Pancreas (tissue), 10 donors: ENCODE data around the gene LRMDA. TPM values are rescaled to one million over a fixed set of nuclear protein-coding genes. Genes with fewer than 3 reads are reported as not detected.

ENCODE experiments used
- ATAC-seq, 4 donors: fragments of 200-7000 bp; cut with Tn5 transposase; one replicate each; pipeline versions ENCODE4 v1.8.0 to v1.9.1; 2020; ENCODE audit warnings: mild to moderate bottlenecking in 4 of 4, moderate library complexity in 4 of 4
- DNase-seq, 6 donors: peaks; one replicate each; pipeline ENCODE4 v3.0.0-alpha.2; 2020
- FAIRE-seq: peaks from 2 replicates; lab custom pipeline; 2012; peaks lifted over from hg19 to GRCh38; lab: Jason Lieb, UNC
- H3K27ac ChIP-seq, 4 donors: fragments of 200-600 bp; sonication (generic); 1 replicate in 3 of 4; 2 replicates in 1 of 4; pipeline versions ENCODE4 v1.5.0 to v1.8.0; 2020
- H3K27me3 ChIP-seq, 4 donors: fragments of 200-600 bp; one replicate each; pipeline ENCODE4 v1.8.0; 2021
- H3K36me3 ChIP-seq, 3 donors: fragments of 200-600 bp; sonication (generic) in 1 of 3; one replicate each; pipeline versions ENCODE4 v1.5.0 to v1.8.0; 2020 to 2021
- H3K4me1 ChIP-seq, 3 donors: fragments of 200-600 bp; one replicate each; pipeline ENCODE4 v1.8.0; 2021
- H3K4me3 ChIP-seq, 4 donors: fragments of 200-600 bp; sonication (generic) in 2 of 4; one replicate each; pipeline versions ENCODE4 v1.5.0 to v1.8.0; 2020 to 2021
- H3K9me3 ChIP-seq, 4 donors: fragments of 200-600 bp; one replicate each; pipeline ENCODE4 v1.8.0; 2021
- WGBS, 2 donors: extraction: QIAGEN DNeasy Blood & Tissue Kit; methylation state at CpG; one replicate each; pipeline ENCODE4 v1.1.7; 2013; 5-methylcytosine and 5-hydroxymethylcytosine counted together
- intact Hi-C, 3 donors: fragments of 100-400 bp; cut with DNase I; formaldehyde crosslinking; loops; one replicate each; pipeline versions ENCODE4 v1.11.1 to v1.14.2; 2022
- polyA plus RNA-seq, 2 donors: library from polyadenylated mRNA; stranded (reverse); fragments of 200-250 nt; gene quantifications; one replicate each; pipeline ENCODE4 v1.2.3, GENCODE V29; 2013
- total RNA-seq, 6 donors: library from RNA; stranded (reverse); fragmentation: NEBNext Ultra II Directional in 4 of 6; extraction: Animal tissue kit (Norgen Biotek cat#: 25700) in 4 of 6; gene quantifications; one replicate each; pipeline versions ENCODE4 v1.2.1 to v1.2.4, GENCODE V29; 2021 to 2023
- TF ChIP-seq, protein P1 (sequence below), 4 donors: fragments of 200-600 bp; sonication (generic) in 3 of 4; IDR thresholded peaks; one replicate each; pipeline versions ENCODE4 v1.5.0 to v1.8.0; 2021; ENCODE audit warnings: antibody characterized with exemption in 4 of 4
- donor health status: healthy with polysubstance abuse.
- donor health status: DM: no; HTN: no; CAD: no; lungs with moderate emphysema.
- donor health status: DM: no; HTN: no; CAD: no.
- donor health status: control.
- donor health status: control.
- donor health status: Bipolar disorder and iron deficiency.
- donor health status: DM: yes; HTN: yes; CAD: no.
- donor health status: DM: no; HTN: no; CAD: no.
- donor health status: DM: no; HTN: no; CAD: no.
- donor health status: DM: yes; HTN: yes; CAD: no.

LRMDA gene
- total and polyA plus RNA-seq, 8 donors = 4.6 to 21.2 (median 13.4) TPM

DNA sequence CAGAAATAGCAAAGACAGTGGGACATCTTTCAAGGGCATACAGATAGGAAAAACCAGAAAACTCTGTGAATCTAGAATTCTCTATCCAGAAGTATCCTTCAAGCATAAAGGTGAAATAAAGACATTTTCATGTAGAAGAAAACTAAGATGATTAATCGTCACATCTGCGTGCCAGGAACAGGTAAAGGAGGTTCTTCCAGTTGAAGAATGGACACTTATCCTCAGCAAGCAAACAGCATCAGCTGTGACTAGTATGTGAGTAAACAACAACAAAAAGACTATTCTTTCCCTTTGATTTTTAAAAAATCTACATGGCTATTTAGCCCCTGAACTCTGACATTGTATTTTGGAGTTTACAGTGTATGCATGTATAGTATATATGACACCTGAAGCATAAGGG lies 124.9 kb downstream of the LRMDA start:
- H3K4me1 ChIP-seq = no peaks in the 10 kb centered on the region
- no peaks in the 10 kb centered on the region for H3K9me3 ChIP-seq
- no peak for ATAC-seq
- no peak overlapping the region for H3K4me3 ChIP-seq
- DNase-seq = no peak
- no peaks in the 10 kb centered on the region for H3K27me3 ChIP-seq
- intact Hi-C loops = no loop called here
- H3K36me3 ChIP-seq = no peaks in the 10 kb centered on the region
- TF ChIP-seq, protein P1, sequence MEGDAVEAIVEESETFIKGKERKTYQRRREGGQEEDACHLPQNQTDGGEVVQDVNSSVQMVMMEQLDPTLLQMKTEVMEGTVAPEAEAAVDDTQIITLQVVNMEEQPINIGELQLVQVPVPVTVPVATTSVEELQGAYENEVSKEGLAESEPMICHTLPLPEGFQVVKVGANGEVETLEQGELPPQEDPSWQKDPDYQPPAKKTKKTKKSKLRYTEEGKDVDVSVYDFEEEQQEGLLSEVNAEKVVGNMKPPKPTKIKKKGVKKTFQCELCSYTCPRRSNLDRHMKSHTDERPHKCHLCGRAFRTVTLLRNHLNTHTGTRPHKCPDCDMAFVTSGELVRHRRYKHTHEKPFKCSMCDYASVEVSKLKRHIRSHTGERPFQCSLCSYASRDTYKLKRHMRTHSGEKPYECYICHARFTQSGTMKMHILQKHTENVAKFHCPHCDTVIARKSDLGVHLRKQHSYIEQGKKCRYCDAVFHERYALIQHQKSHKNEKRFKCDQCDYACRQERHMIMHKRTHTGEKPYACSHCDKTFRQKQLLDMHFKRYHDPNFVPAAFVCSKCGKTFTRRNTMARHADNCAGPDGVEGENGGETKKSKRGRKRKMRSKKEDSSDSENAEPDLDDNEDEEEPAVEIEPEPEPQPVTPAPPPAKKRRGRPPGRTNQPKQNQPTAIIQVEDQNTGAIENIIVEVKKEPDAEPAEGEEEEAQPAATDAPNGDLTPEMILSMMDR (IDR thresholded peaks at IDR 0.05) = no peak
- H3K27ac ChIP-seq = no peak overlapping the region
- no peak for FAIRE-seq
- 45 to 73% methylated on average over 2 of the region's 2 CpGs for WGBS, 2 donors

DNA sequence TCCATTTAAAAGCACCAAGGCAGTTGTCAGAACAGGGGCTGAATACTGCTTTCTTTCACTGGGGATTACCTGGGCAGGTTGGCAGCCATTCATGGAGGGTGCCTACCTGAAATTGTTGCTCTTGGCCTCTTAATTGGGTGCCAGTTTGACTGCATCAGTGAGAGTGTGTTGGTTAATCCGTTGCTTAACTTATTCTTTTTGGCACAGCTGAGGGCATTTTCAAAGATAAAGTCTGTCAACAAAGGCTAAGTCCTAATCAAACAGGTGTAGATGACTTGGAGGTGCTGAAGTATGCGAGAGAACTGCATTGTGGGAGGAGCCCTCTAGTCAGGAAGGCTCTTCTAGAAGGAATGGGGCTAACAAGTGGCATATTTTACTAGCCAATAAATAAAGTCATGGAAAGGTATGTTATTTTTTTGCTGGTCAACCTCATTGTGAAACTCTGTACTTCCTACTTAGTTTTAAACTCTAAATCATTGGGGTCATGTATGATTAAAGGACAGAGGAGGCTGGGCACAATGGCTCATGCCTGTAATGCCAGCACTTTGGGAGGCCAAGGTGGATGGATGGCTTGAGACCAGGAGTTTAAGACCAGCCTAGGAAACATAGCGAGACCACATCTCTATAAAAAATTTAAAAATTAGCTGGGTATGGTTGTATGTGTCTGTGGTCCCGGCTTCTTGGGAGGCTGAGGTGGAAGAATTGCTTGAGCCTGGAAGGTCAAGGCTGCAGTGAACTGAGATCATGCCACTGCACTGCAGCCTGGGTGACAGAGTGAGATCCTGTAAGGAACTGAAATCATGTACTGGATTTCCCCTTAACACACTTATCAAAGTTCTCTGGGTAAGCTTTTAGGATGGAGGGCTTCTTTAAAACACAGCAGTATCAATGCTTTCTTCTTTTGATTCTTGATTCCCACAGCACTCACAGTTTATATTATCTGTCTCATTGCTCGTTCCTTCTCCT lies 134.1 kb downstream of the LRMDA start:
- no peaks in the 10 kb centered on the region for H3K9me3 ChIP-seq
- FAIRE-seq (no peak), DNase-seq (peak in 3 of 6 donors; percentile 49 to 61 (median 49)), ATAC-seq (peak; percentile 93 to 98 (median 95))
- 64 to 66% methylated on average over 5 of the region's 5 CpGs for WGBS, 2 donors
- H3K4me3 ChIP-seq = no peak overlapping the region
- TF ChIP-seq, protein P1 (IDR thresholded peaks at IDR 0.05) = no peak
- intact Hi-C loops = no loop called here
- peaks cover 0 to 12% (median 4%) of the 10 kb centered on the region in 3 donors for H3K4me1 ChIP-seq
- H3K27me3 ChIP-seq = no peaks in the 10 kb centered on the region
- H3K36me3 ChIP-seq = no peaks in the 10 kb centered on the region
- peak overlapping the region in 1 of 4 donors; percentile 6 for H3K27ac ChIP-seq

DNA sequence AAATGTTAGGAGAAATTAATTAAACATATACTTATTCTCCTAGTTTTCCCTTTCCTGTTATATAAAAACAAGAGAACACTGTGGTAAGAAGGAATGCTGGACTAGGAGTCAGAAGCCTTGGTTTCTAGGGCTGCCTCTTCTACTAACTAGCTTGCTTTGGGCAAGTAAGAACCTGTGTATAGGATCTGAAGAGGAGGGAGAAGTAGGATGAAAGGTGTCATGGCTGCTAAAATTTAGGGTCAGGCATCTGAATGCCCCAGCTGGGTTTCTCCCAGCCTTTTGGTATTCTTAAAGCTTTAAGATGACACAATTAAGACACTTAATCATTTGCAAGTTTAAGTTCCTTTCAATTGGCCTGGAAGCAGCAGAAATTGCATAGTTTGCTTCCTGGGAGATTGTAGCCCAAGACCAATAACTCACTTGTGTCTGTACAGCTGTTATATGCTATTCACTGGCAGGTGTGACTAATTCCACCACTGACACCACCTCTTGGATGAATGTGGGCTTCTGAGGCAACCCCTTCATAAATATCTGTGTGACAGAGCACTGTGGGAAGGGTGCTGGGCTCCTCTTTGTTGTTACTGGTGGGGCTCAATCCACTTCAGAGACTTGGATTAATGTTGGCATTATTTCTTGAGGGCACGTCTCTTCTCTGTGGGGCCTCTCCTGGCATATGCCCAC lies 137.2 kb downstream of the LRMDA start:
- FAIRE-seq (no peak), ATAC-seq (no peak), DNase-seq (no peak)
- Histone ChIP-seq H3K27ac (no peak overlapping the region), H3K9me3 (no peaks in the 10 kb centered on the region), H3K27me3 (no peaks in the 10 kb centered on the region), H3K36me3 (no peaks in the 10 kb centered on the region), H3K4me1 (peaks cover 0 to 12% (median 4%) of the 10 kb centered on the region in 3 donors), H3K4me3 (no peak overlapping the region)
- TF ChIP-seq, protein P1 (IDR thresholded peaks at IDR 0.05) = no peak
- intact Hi-C loops = no loop called here
- 89 to 90% methylated on average over 1 of the region's 1 CpG for WGBS, 2 donors

DNA sequence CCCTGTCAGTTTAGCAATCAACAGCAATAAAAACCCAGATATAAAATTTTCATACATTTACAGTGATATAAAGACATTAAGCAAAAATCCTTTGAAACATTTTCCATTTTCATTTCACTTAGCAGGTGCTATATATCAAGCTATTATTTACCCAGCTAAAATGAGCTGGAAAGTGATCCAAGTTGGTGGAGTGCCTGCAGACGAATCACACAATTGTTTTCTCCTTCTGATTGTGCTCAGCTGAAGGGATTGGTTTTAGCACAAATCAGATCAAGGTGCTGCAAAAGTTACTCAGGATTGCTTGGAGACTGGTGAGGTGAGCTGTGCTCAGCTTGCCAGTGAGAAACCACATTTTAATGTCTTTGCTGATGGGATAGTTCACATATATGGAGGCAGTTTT lies 138.1 kb downstream of the LRMDA start:
- H3K4me3 ChIP-seq = no peak overlapping the region
- ATAC-seq (peak; percentile 35 to 63 (median 58)), FAIRE-seq (no peak), DNase-seq (no peak)
- intact Hi-C loops = no loop called here
- no peaks in the 10 kb centered on the region for H3K27me3 ChIP-seq
- no peak overlapping the region for H3K27ac ChIP-seq
- no peaks in the 10 kb centered on the region for H3K36me3 ChIP-seq
- TF ChIP-seq, protein P1 (IDR thresholded peaks at IDR 0.05) = no peak
- WGBS, 2 donors = 26 to 28% methylated on average over 1 of the region's 1 CpG
- no peaks in the 10 kb centered on the region for H3K9me3 ChIP-seq
- H3K4me1 ChIP-seq = peaks cover 0 to 12% (median 4%) of the 10 kb centered on the region in 3 donors
